Activated T-helper 2 cell treated with anti-CD3 and anti-CD28 coated beads, Interferon-gamma antibody, Interleukin-2, Interleukin-4, amounts not matched to agents 10 μg/mL and 5 μg/mL and 100 μg/mL, durations not matched to agents 14 hours and 24 hours and 36 hours (primary cell): ENCODE measurements around the gene ZNF138. TPM values are rescaled to one million over a fixed set of nuclear protein-coding genes. Genes with fewer than 3 reads are reported as not detected.

Experiments used
- DNase-seq: peaks from one replicate; pipeline ENCODE4 v3.0.0; 2021; ENCODE audit warnings: low spot score
- H3K27ac Mint-ChIP-seq: one replicate; pipeline ENCODE4 v1.8.0; 2021; ENCODE audit warnings: mixed read lengths
- H3K27me3 Mint-ChIP-seq: one replicate; pipeline ENCODE4 v1.8.0; 2021; ENCODE audit warnings: low read depth, mixed read lengths
- H3K36me3 Mint-ChIP-seq: one replicate; pipeline ENCODE4 v1.8.0; 2021; ENCODE audit warnings: low read depth, mixed read lengths
- H3K4me1 Mint-ChIP-seq: one replicate; pipeline ENCODE4 v1.8.0; 2021; ENCODE audit warnings: low read depth, mixed read lengths
- H3K4me3 Mint-ChIP-seq: one replicate; pipeline ENCODE4 v1.8.0; 2021; ENCODE audit warnings: low read depth, mild to moderate bottlenecking, moderate library complexity, mixed read lengths
- H3K9me3 Mint-ChIP-seq: one replicate; pipeline ENCODE4 v1.8.0; 2021; ENCODE audit warnings: mixed read lengths
- intact Hi-C: fragments of 100-400 bp; cut with micrococcal nuclease; formaldehyde crosslinking; loops from one replicate; pipeline ENCODE4 v1.15.1; 2023
- total RNA-seq: library from RNA; stranded (reverse); gene quantifications from 2 replicates; pipeline ENCODE4 v1.2.3, GENCODE V29; 2022

Gene ZNF138
- total RNA-seq, 1 donor from 2014 or later = 7.9 TPM

- no peaks in the 10 kb centered on the region for H3K27me3 Mint-ChIP-seq
- H3K4me1 Mint-ChIP-seq = peaks cover 4% of the 10 kb centered on the region
- no peak overlapping the region for H3K4me3 Mint-ChIP-seq
- peaks cover 47% of the 10 kb centered on the region for H3K9me3 Mint-ChIP-seq
- DNase-seq = peak; percentile 1
- intact Hi-C loops = no loop called here
- H3K27ac Mint-ChIP-seq = no peak overlapping the region
- no peaks in the 10 kb centered on the region for H3K36me3 Mint-ChIP-seq
Measured at GRCh38 chr7:64872351-64873154, 78.3 kb downstream of the ZNF138 start.

- no peak overlapping the region for H3K4me3 Mint-ChIP-seq
- DNase-seq = no peak
- H3K9me3 Mint-ChIP-seq = peaks cover 51% of the 10 kb centered on the region
- no peaks in the 10 kb centered on the region for H3K27me3 Mint-ChIP-seq
- intact Hi-C loops = no loop called here
- H3K36me3 Mint-ChIP-seq = no peaks in the 10 kb centered on the region
- no peak overlapping the region for H3K27ac Mint-ChIP-seq
- H3K4me1 Mint-ChIP-seq = peaks cover 4% of the 10 kb centered on the region
Measured at GRCh38 chr7:64873155-64873500, 78.9 kb downstream of the ZNF138 start.

GRCh38 chr7:64873517-64873916, 79.3 kb downstream of the ZNF138 start:
- peak; percentile 4 for DNase-seq
- H3K9me3 Mint-ChIP-seq = peaks cover 48% of the 10 kb centered on the region
- no peak overlapping the region for H3K4me3 Mint-ChIP-seq
- no peak overlapping the region for H3K27ac Mint-ChIP-seq
- intact Hi-C loops = no loop called here
- H3K36me3 Mint-ChIP-seq = no peaks in the 10 kb centered on the region
- peaks cover 4% of the 10 kb centered on the region for H3K4me1 Mint-ChIP-seq
- no peaks in the 10 kb centered on the region for H3K27me3 Mint-ChIP-seq

- DNase-seq = no peak
- Mint-ChIP-seq H3K27ac (no peak overlapping the region), H3K27me3 (no peaks in the 10 kb centered on the region), H3K9me3 (peaks cover 53% of the 10 kb centered on the region), H3K4me1 (peaks cover 4% of the 10 kb centered on the region), H3K4me3 (no peak overlapping the region), H3K36me3 (no peaks in the 10 kb centered on the region)
- intact Hi-C loops = no loop called here
Measured at GRCh38 chr7:64874114-64874513, 79.9 kb downstream of the ZNF138 start.

- H3K36me3 Mint-ChIP-seq = no peaks in the 10 kb centered on the region
- DNase-seq = peak; percentile 4
- intact Hi-C loops = no loop called here
- no peaks in the 10 kb centered on the region for H3K27me3 Mint-ChIP-seq
- H3K27ac Mint-ChIP-seq = no peak overlapping the region
- peaks cover 4% of the 10 kb centered on the region for H3K4me1 Mint-ChIP-seq
- no peak overlapping the region for H3K4me3 Mint-ChIP-seq
- peaks cover 54% of the 10 kb centered on the region for H3K9me3 Mint-ChIP-seq
Measured at GRCh38 chr7:64874562-64875250, 80.5 kb downstream of the ZNF138 start.

GRCh38 chr7:64875258-64875657, 81.0 kb downstream of the ZNF138 start:
- intact Hi-C loops = no loop called here
- Mint-ChIP-seq H3K27me3 (no peaks in the 10 kb centered on the region), H3K4me1 (peaks cover 4% of the 10 kb centered on the region), H3K9me3 (peaks cover 55% of the 10 kb centered on the region), H3K4me3 (no peak overlapping the region), H3K27ac (no peak overlapping the region), H3K36me3 (no peaks in the 10 kb centered on the region)
- no peak for DNase-seq

- Mint-ChIP-seq H3K4me3 (no peak overlapping the region), H3K27me3 (no peaks in the 10 kb centered on the region), H3K36me3 (no peaks in the 10 kb centered on the region), H3K9me3 (peaks cover 50% of the 10 kb centered on the region), H3K27ac (no peak overlapping the region), H3K4me1 (peaks cover 4% of the 10 kb centered on the region)
- DNase-seq = no peak
- intact Hi-C loops = no loop called here
Measured at GRCh38 chr7:64875658-64876406, 81.6 kb downstream of the ZNF138 start.

GRCh38 chr7:64876792-64877713, 82.8 kb downstream of the ZNF138 start:
- H3K9me3 Mint-ChIP-seq = peaks cover 56% of the 10 kb centered on the region
- H3K36me3 Mint-ChIP-seq = no peaks in the 10 kb centered on the region
- H3K4me3 Mint-ChIP-seq = peak overlapping the region; percentile 55
- H3K4me1 Mint-ChIP-seq = peaks cover 4% of the 10 kb centered on the region
- intact Hi-C loops = no loop called here
- peak; percentile 38 for DNase-seq
- no peak overlapping the region for H3K27ac Mint-ChIP-seq
- H3K27me3 Mint-ChIP-seq = no peaks in the 10 kb centered on the region

GRCh38 chr7:64877714-64878610, 83.7 kb downstream of the ZNF138 start:
- peak; percentile 6 for DNase-seq
- H3K27me3 Mint-ChIP-seq = no peaks in the 10 kb centered on the region
- no peak overlapping the region for H3K27ac Mint-ChIP-seq

GRCh38 chr7:64878684-64879083, 84.5 kb downstream of the ZNF138 start:
- H3K27me3 Mint-ChIP-seq = peaks cover 3% of the 10 kb centered on the region
- H3K36me3 Mint-ChIP-seq = no peaks in the 10 kb centered on the region
- no peak overlapping the region for H3K4me3 Mint-ChIP-seq
- H3K9me3 Mint-ChIP-seq = peaks cover 42% of the 10 kb centered on the region
- DNase-seq = no peak
- no peak overlapping the region for H3K27ac Mint-ChIP-seq
- peaks cover 4% of the 10 kb centered on the region for H3K4me1 Mint-ChIP-seq
- intact Hi-C loops = no loop called here

More at GRCh38 chr7:64877714-64878610, 83.7 kb downstream of the ZNF138 start:
- intact Hi-C loops = no loop called here
- peaks cover 47% of the 10 kb centered on the region for H3K9me3 Mint-ChIP-seq
- H3K4me3 Mint-ChIP-seq = peak overlapping the region; percentile 55
- peaks cover 4% of the 10 kb centered on the region for H3K4me1 Mint-ChIP-seq
- H3K36me3 Mint-ChIP-seq = no peaks in the 10 kb centered on the region

GRCh38 chr7:64879086-64879730, 85.0 kb downstream of the ZNF138 start:
- H3K9me3 Mint-ChIP-seq = peaks cover 40% of the 10 kb centered on the region
- peaks cover 7% of the 10 kb centered on the region for H3K27me3 Mint-ChIP-seq
- no peak for DNase-seq
- no peaks in the 10 kb centered on the region for H3K36me3 Mint-ChIP-seq
- H3K4me3 Mint-ChIP-seq = no peak overlapping the region
- no peak overlapping the region for H3K27ac Mint-ChIP-seq
- peaks cover 4% of the 10 kb centered on the region for H3K4me1 Mint-ChIP-seq
- intact Hi-C loops = no loop called here
